ENCODE data around the gene PCDHB13.
"Not testable (repeated sequence)": the region's sequence is repeated elsewhere in the genome, so short reads cannot be mapped to it uniquely, and the experiment has no call there.

PCDHB13 gene

DNA sequence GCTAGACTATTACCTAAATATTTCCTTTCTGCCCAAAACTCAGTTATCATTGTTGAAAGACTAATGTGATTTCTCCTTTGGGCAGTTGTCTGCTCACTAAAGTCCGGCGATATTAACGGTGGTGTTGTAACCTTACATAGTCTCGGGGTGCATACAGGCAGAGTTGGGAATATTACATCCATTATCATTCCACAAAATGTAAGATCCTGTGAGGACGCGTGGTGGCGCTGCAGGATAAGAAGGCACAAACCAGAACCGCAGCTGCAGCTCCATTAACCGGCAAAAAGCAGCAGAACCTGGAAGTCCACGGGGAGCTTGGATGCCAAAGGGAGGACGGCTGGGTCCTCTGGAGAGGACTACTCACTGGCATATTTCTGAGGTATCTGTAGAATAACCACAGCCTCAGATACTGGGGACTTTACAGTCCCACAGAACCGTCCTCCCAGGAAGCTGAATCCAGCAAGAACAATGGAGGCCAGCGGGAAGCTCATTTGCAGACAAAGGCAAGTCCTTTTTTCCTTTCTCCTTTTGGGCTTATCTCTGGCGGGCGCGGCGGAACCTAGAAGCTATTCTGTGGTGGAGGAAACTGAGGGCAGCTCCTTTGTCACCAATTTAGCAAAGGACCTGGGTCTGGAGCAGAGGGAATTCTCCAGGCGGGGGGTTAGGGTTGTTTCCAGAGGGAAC is at the start of gene PCDHB13:
PCDHB13 (plus strand) TSS at position 264 of the 684 bp plus-strand sequence; CDS start at position 469, 205 bp downstream.
- TF ChIP-seq CTCF (IDR thresholded peaks at IDR 0.05): peak; percentile 78
- H3K27ac ChIP-seq: not testable (repeated sequence)

GRCh38 chr5:141172381-141173204 is 41.1 kb upstream of the PCDHB13 start, which contains the start of gene PCDHB7:
Gene PCDHB7, plus strand, starts transcription at chr5:141172644. Its CDS starts 192 bp downstream, at chr5:141172836.
- no peak within 1 kb of the TSS for H3K27ac ChIP-seq
- TF ChIP-seq CTCF (IDR thresholded peaks at IDR 0.05) (peak; percentile 86), ZFX (IDR thresholded peaks at IDR 0.05; ENCODE audit: borderline replicate concordance) (no peak)

GRCh38 chr5:141174291-141175104 is 39.2 kb upstream of the PCDHB13 start:
- H3K27ac ChIP-seq: not testable (repeated sequence)

GRCh38 chr5:141175933-141176332 is 37.8 kb upstream of the PCDHB13 start:
- TF ChIP-seq ZFX (IDR thresholded peaks at IDR 0.05; ENCODE audit: borderline replicate concordance): no peak
- TF ChIP-seq CTCF (IDR thresholded peaks at IDR 0.05): no peak
- H3K27ac ChIP-seq: no peak overlapping the region

DNA sequence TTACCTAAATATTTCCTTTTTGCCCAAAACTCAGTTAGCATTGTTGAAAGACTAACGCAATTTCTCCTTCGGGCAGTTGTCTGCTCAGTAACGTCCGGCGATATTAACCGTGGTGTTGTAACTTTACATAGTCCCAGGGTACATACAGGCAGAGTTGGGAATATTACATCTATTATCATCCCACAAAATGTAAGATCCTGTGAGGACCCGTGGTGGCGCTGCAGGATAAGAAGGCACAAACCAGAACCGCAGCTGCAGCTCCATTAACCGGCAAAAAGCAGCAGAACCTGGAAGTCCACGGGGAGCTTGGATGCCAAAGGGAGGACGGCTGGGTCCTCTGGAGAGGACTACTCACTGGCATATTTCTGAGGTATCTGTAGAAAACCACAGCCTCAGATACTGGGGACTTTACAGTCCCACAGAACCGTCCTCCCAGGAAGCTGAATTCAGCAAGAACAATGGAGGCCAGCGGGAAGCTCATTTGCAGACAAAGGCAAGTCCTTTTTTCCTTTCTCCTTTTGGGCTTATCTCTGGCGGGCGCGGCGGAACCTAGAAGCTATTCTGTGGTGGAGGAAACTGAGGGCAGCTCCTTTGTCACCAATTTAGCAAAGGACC is 36.0 kb upstream of the PCDHB13 start, which contains the start of gene PCDHB8:
PCDHB8 (plus strand) TSS at position 214 of the 615 bp plus-strand sequence; CDS start at position 459, 245 bp downstream.
- not testable (repeated sequence) for H3K27ac ChIP-seq
- peak; percentile 89 for TF ChIP-seq CTCF (IDR thresholded peaks at IDR 0.05)

DNA sequence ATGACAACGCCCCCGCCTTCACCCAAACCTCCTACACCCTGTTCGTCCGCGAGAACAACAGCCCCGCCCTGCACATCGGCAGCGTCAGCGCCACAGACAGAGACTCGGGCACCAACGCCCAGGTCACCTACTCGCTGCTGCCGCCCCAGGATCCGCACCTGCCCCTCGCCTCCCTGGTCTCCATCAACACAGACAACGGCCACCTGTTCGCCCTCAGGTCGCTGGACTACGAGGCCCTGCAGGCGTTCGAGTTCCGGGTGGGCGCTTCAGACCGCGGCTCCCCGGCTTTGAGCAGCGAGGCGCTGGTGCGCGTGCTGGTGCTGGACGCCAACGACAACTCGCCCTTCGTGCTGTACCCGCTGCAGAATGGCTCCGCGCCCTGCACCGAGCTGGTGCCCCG is 34.3 kb upstream of the PCDHB13 start:
- H3K27ac ChIP-seq: not testable (repeated sequence)

- H3K27ac ChIP-seq: not testable (repeated sequence)
These were observed 33.8 kb upstream of the PCDHB13 start for GRCh38 chr5:141179876-141180275.

DNA sequence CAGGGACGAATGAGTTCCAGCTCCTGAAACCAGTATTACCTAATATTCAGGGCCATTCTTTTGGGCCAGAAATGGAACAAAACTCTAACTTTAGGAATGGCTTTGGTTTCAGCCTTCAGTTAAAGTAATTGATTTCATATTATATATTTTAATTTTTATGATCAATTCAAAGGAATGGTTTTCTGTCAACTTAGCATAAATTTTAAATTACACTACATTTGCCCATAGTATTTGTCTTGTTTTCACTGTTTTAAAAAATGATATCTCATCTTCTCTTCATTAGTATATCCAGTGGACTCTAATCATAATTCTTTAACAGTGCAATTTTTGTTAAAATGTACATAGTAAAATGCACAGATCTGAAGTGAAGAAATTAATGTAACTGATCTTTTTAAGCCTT is 33.4 kb upstream of the PCDHB13 start:
- no peak overlapping the region for H3K27ac ChIP-seq
- TF ChIP-seq CTCF (IDR thresholded peaks at IDR 0.05) (no peak), ZFX (IDR thresholded peaks at IDR 0.05; ENCODE audit: borderline replicate concordance) (no peak)

Data from 22Rv1 (cell line).